HepG2 (cell line): ENCODE measurements around the gene SPACA4. TPM values are rescaled to one million over a fixed set of nuclear protein-coding genes. Genes with fewer than 3 reads are reported as not detected.
A peak's percentile ranks its signal among the peaks of the same experiment; 100 is the strongest.

Source experiments
- ARID2 ChIP-seq: sonication (generic); formaldehyde crosslinking; IDR thresholded peaks from 2 replicates; pipeline ENCODE4 v1.8.1; 2022; ENCODE audit warnings: mild to moderate bottlenecking, missing genetic modification reagents, borderline replicate concordance
- BORCS8-MEF2B ChIP-seq: sonication (generic); formaldehyde crosslinking; IDR thresholded peaks from 2 replicates; pipeline ENCODE4 v1.8.0; 2022; ENCODE audit warnings: mild to moderate bottlenecking, missing genetic modification reagents
- DBP ChIP-seq: sonication (generic); formaldehyde crosslinking; IDR thresholded peaks from 2 replicates; pipeline ENCODE4 v1.4.0; 2020; ENCODE audit warnings: missing genetic modification reagents; ENCODE audit errors: not compliant biosample characterization
- EHMT2 ChIP-seq: fragments of 200-600 bp; sonication (generic); IDR thresholded peaks from 2 replicates; pipeline ENCODE4 v1.7.0; 2017; ENCODE audit warnings: antibody characterized with exemption, low read depth, low read length, borderline replicate concordance
- HOXA7 ChIP-seq: sonication (generic); formaldehyde crosslinking; IDR thresholded peaks from 2 replicates; pipeline ENCODE4 v1.8.1; 2022; ENCODE audit warnings: mild to moderate bottlenecking, missing genetic modification reagents, moderate library complexity
- MYC ChIP-seq: sonication (generic); formaldehyde crosslinking; IDR thresholded peaks from 2 replicates; pipeline ENCODE4 v1.9.0; 2021; ENCODE audit warnings: missing genetic modification reagents, borderline replicate concordance
- PAXIP1 ChIP-seq: sonication (generic); formaldehyde crosslinking; conservative IDR thresholded peaks from 2 replicates; pipeline ENCODE4 v1.4.0; 2020; ENCODE audit warnings: mild to moderate bottlenecking, missing genetic modification reagents, moderate library complexity
- THAP8 ChIP-seq: sonication (generic); formaldehyde crosslinking; IDR thresholded peaks from 2 replicates; pipeline ENCODE4 v1.5.1; 2020; ENCODE audit warnings: missing genetic modification reagents, mild to moderate bottlenecking, borderline replicate concordance
- USF2 ChIP-seq, 2 experiments: sonication (generic) in 1 of 2; formaldehyde crosslinking in 1 of 2; IDR thresholded peaks; 2 replicates each; pipeline versions ENCODE4 v1.5.1 to v1.6.1; 2011 to 2020; ENCODE audit warnings: borderline replicate concordance in 1 of 2, low read depth in 1 of 2, low read length in 1 of 2, mild to moderate bottlenecking in 1 of 2, missing genetic modification reagents in 1 of 2, moderate library complexity in 1 of 2
- ZNF18 ChIP-seq: sonication (generic); formaldehyde crosslinking; IDR thresholded peaks from 2 replicates; pipeline ENCODE4 v1.8.0; 2022; ENCODE audit warnings: mild to moderate bottlenecking, missing genetic modification reagents; ENCODE audit not compliant: insufficient replicate concordance
- ZNF513 ChIP-seq: sonication (generic); formaldehyde crosslinking; conservative IDR thresholded peaks from 2 replicates; pipeline ENCODE4 v1.5.0; 2020; ENCODE audit warnings: missing genetic modification reagents
- ZNF569 ChIP-seq: sonication (generic); formaldehyde crosslinking; IDR thresholded peaks from 2 replicates; pipeline ENCODE4 v1.5.0; 2020; ENCODE audit warnings: mild to moderate bottlenecking, missing genetic modification reagents, moderate library complexity, borderline replicate concordance
- ZNF775 ChIP-seq: sonication (generic); formaldehyde crosslinking; IDR thresholded peaks from 2 replicates; pipeline ENCODE4 v1.4.0; 2020; ENCODE audit warnings: missing genetic modification reagents, mild to moderate bottlenecking, moderate library complexity, borderline replicate concordance
- ZNF782 ChIP-seq: sonication (generic); formaldehyde crosslinking; IDR thresholded peaks from 2 replicates; pipeline ENCODE4 v1.4.0; 2020; ENCODE audit warnings: missing genetic modification reagents, mild to moderate bottlenecking, borderline replicate concordance
- ZSCAN30 ChIP-seq: sonication (generic); formaldehyde crosslinking; IDR thresholded peaks from 2 replicates; pipeline ENCODE4 v1.5.0; 2020; ENCODE audit warnings: mild to moderate bottlenecking, missing genetic modification reagents
- polyA plus RNA-seq, 8 experiments: library from polyadenylated mRNA; depleted of rRNA in 3 of 8; stranded (reverse) in 7 of 8; unstranded in 1 of 8; fragments of >200 nt; fragmentation: Illumina TruSeq in 4 of 8; extraction: Trizol in 4 of 8; gene quantifications; 2 replicates each; pipeline versions ENCODE4 v1.2.1 to v1.2.3, GENCODE V29; 2011 to 2016; ENCODE audit warnings: low read depth in 4 of 8, missing spikeins in 1 of 8, mixed read lengths in 1 of 8; ENCODE audit not compliant: insufficient read depth in 1 of 8
- total RNA-seq, 5 experiments: library from RNA; depleted of rRNA; stranded (reverse); fragments of >200 nt; fragmentation: Illumina TruSeq; extraction: Trizol; gene quantifications; 2 replicates each; pipeline ENCODE4 v1.2.3, GENCODE V29; 2016; ENCODE audit warnings: low read depth in 1 of 5

The SPACA4 gene
- total and polyA plus RNA-seq, 2 of the 13 experiments (the other 11 are each of a cell fraction or from before 2014, with no cell fraction given), result not detected

GRCh38 chr19:48618916-48619691 lies 12.6 kb downstream of the SPACA4 start, which contains the start of the genes RPL18 and SPHK2 (continued):
- TF ChIP-seq PAXIP1 (CRISPR knock-in tag) (peak; percentile 72), MYC (CRISPR knock-in tag) (peak; percentile 99), THAP8 (CRISPR knock-in tag) (no peak; the same call in 1 of the 2 replicates), ZNF513 (CRISPR knock-in tag) (no peak), ARID2 (CRISPR knock-in tag) (no peak), ZNF782 (peak; percentile 25; the same call in 1 of the 2 replicates), DBP (CRISPR knock-in tag) (no peak), HOXA7 (CRISPR knock-in tag) (no peak), ZNF18 (CRISPR knock-in tag) (peak; percentile 87), EHMT2 (no peak), ZNF775 (CRISPR knock-in tag) (no peak), USF2 (IDR thresholded peaks at IDR 0.05; ENCODE audit: low read depth, low read length) (no peak), USF2 (CRISPR knock-in tag; IDR thresholded peaks at IDR 0.05; ENCODE audit: borderline replicate concordance) (peak; percentile 69; the same call in 1 of the 2 replicates), ZSCAN30 (CRISPR knock-in tag) (no peak), ZNF569 (CRISPR knock-in tag) (0 out of 2 replicates have a peak, but pooled peaks have one; percentile 76), BORCS8-MEF2B (CRISPR knock-in tag) (peak; percentile 52; the same call in 1 of the 2 replicates)
